ENCODE data around the gene GNB5.
A peak's percentile ranks its signal among the peaks of the same experiment; 100 is the strongest.

Gene GNB5

GRCh38 chr15:52193791-52194190 is 2.6 kb upstream of the GNB5 start:
- no peaks in the 10 kb centered on the region for H3K79me2 ChIP-seq (ENCODE audit: control insufficient read depth, insufficient read depth, low read length)

GRCh38 chr15:52193321-52193720 is 2.1 kb upstream of the GNB5 start:
- Histone ChIP-seq H2BK15ac (replicated peaks; ENCODE audit: low read depth) (no peak overlapping the region), H3K4ac (ENCODE audit: low read depth, low read length) (no peak overlapping the region), H4K5ac (ENCODE audit: low read length) (no peak overlapping the region), H3K23ac (ENCODE audit: low read length) (no peak overlapping the region), H3K9ac (ENCODE audit: low read length) (no peak overlapping the region), H3K4me3 (ENCODE audit: low read length) (no peak overlapping the region), H3K18ac (ENCODE audit: low read length) (peak overlapping the region; percentile 39), H3K36me3 (ENCODE audit: control insufficient read depth, insufficient read depth, low read length) (no peaks in the 10 kb centered on the region), H3K27ac (ENCODE audit: low read depth, low read length) (no peak overlapping the region), H3K4me1 (ENCODE audit: control insufficient read depth, low read depth, low read length) (peaks cover 2% of the 10 kb centered on the region), H2BK120ac (ENCODE audit: low read depth, low read length) (peak overlapping the region; percentile 36), H2AK5ac (ENCODE audit: low read length) (no peak overlapping the region), H3K56ac (ENCODE audit: low read length) (no peak overlapping the region), H3K79me1 (ENCODE audit: low read length) (no peaks in the 10 kb centered on the region), H4K8ac (ENCODE audit: low read depth, low read length) (no peak overlapping the region), H3K4me2 (ENCODE audit: low read length) (no peak overlapping the region), H3K79me2 (ENCODE audit: control insufficient read depth, insufficient read depth, low read length) (no peaks in the 10 kb centered on the region), H2BK5ac (ENCODE audit: low read length) (no peak overlapping the region), H3K27me3 (ENCODE audit: insufficient read depth, low read length, poor library complexity) (no peaks in the 10 kb centered on the region)
- WGBS (ENCODE audit: extremely low coverage, insufficient coverage, low lambda C conversion rate) = no CpG with 5 or more reads among the region's 4 CpGs
- no peak for DNase-seq

More at GRCh38 chr15:52193791-52194190, 2.6 kb upstream of the GNB5 start:
- no peaks in the 10 kb centered on the region for H3K79me1 ChIP-seq (ENCODE audit: low read length)
- no peak overlapping the region for H2BK15ac ChIP-seq (replicated peaks; ENCODE audit: low read depth)
- DNase-seq = no peak
- no peak overlapping the region for H3K27ac ChIP-seq (ENCODE audit: low read depth, low read length)
- H3K23ac ChIP-seq (ENCODE audit: low read length) = no peak overlapping the region
- no peak overlapping the region for H3K4ac ChIP-seq (ENCODE audit: low read depth, low read length)
- peaks cover 2% of the 10 kb centered on the region for H3K4me1 ChIP-seq (ENCODE audit: control insufficient read depth, low read depth, low read length)
- H2BK5ac ChIP-seq (ENCODE audit: low read length) = no peak overlapping the region
- no peak overlapping the region for H4K5ac ChIP-seq (ENCODE audit: low read length)
- no peak overlapping the region for H3K56ac ChIP-seq (ENCODE audit: low read length)
- H2BK120ac ChIP-seq (ENCODE audit: low read depth, low read length) = no peak overlapping the region
- no peak overlapping the region for H3K4me3 ChIP-seq (ENCODE audit: low read length)
- H3K27me3 ChIP-seq (ENCODE audit: insufficient read depth, low read length, poor library complexity) = no peaks in the 10 kb centered on the region
- H3K18ac ChIP-seq (ENCODE audit: low read length) = no peak overlapping the region
- no peak overlapping the region for H2AK5ac ChIP-seq (ENCODE audit: low read length)
- H3K36me3 ChIP-seq (ENCODE audit: control insufficient read depth, insufficient read depth, low read length) = no peaks in the 10 kb centered on the region
- no peak overlapping the region for H3K4me2 ChIP-seq (ENCODE audit: low read length)
- no peak overlapping the region for H3K9ac ChIP-seq (ENCODE audit: low read length)
- no CpG with 5 or more reads among the region's 1 CpG for WGBS (ENCODE audit: extremely low coverage, insufficient coverage, low lambda C conversion rate)
- H4K8ac ChIP-seq (ENCODE audit: low read depth, low read length) = no peak overlapping the region

DNA sequence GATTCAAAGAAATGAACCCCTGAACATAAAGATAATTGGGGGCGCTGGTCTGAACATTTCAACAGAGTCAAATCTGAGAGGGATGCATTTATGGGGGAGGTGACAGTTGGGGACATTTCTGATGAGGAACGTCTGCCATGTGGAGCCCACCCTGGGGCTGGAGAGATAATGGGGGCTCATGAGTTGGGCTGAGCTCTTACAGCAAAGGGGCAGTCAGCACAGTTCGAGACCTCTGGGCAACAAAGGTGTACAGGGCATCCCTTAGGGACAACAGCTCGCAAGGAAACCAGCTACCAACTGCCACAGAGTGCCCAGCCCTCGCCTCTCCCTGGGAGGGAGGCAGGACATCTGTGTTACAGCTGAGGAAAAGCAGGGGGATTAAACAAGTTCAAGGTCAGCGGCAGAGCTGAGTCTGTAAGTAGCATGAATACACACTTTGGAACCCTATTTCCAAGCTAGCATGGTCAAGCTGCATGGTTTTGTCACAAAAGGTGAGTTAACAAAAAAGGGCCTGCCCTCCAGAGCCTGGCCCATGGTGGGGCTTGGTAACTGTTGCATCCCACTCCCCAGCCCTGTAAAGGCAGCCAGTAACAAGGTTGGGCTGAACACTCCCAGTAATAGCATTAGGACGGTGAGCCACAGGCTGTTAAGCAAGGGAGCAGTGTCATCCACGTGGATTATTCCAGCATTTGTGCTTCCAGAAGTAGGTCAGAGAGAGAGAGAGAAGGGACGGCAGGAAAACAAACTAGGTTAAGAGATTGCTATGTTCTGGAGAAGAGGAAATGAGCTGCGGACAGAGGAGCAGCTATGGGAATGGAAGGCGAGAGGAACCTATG is 4.3 kb downstream of the GNB5 start:
- no CpG with 5 or more reads among the region's 11 CpGs for WGBS (ENCODE audit: extremely low coverage, insufficient coverage, low lambda C conversion rate)

GRCh38 chr15:52185151-52185561 is 6.0 kb downstream of the GNB5 start:
- Histone ChIP-seq H3K79me1 (ENCODE audit: low read length) (no peaks in the 10 kb centered on the region), H3K4ac (ENCODE audit: low read depth, low read length) (no peak overlapping the region), H3K4me1 (ENCODE audit: control insufficient read depth, low read depth, low read length) (no peaks in the 10 kb centered on the region), H4K5ac (ENCODE audit: low read length) (no peak overlapping the region), H3K18ac (ENCODE audit: low read length) (no peak overlapping the region), H3K4me2 (ENCODE audit: low read length) (no peak overlapping the region), H3K23ac (ENCODE audit: low read length) (no peak overlapping the region), H4K8ac (ENCODE audit: low read depth, low read length) (no peak overlapping the region), H3K56ac (ENCODE audit: low read length) (no peak overlapping the region), H3K36me3 (ENCODE audit: control insufficient read depth, insufficient read depth, low read length) (no peaks in the 10 kb centered on the region), H3K79me2 (ENCODE audit: control insufficient read depth, insufficient read depth, low read length) (no peaks in the 10 kb centered on the region), H2BK15ac (replicated peaks; ENCODE audit: low read depth) (no peak overlapping the region), H2AK5ac (ENCODE audit: low read length) (no peak overlapping the region), H3K4me3 (ENCODE audit: low read length) (no peak overlapping the region), H3K27me3 (ENCODE audit: insufficient read depth, low read length, poor library complexity) (no peaks in the 10 kb centered on the region), H3K27ac (ENCODE audit: low read depth, low read length) (no peak overlapping the region), H2BK120ac (ENCODE audit: low read depth, low read length) (no peak overlapping the region), H2BK5ac (ENCODE audit: low read length) (no peak overlapping the region), H3K9ac (ENCODE audit: low read length) (no peak overlapping the region)
- WGBS (ENCODE audit: extremely low coverage, insufficient coverage, low lambda C conversion rate) = no CpG with 5 or more reads among the region's 7 CpGs
- no peak for DNase-seq

More for the DNA sequence above, 4.3 kb downstream of the GNB5 start:
- Histone ChIP-seq H3K23ac (ENCODE audit: low read length) (no peak overlapping the region), H3K27me3 (ENCODE audit: insufficient read depth, low read length, poor library complexity) (no peaks in the 10 kb centered on the region), H3K4me1 (ENCODE audit: control insufficient read depth, low read depth, low read length) (peaks cover 2% of the 10 kb centered on the region), H3K9ac (ENCODE audit: low read length) (no peak overlapping the region), H3K56ac (ENCODE audit: low read length) (no peak overlapping the region), H3K27ac (ENCODE audit: low read depth, low read length) (no peak overlapping the region), H2BK15ac (replicated peaks; ENCODE audit: low read depth) (no peak overlapping the region), H3K4ac (ENCODE audit: low read depth, low read length) (no peak overlapping the region), H2BK120ac (ENCODE audit: low read depth, low read length) (no peak overlapping the region), H2BK5ac (ENCODE audit: low read length) (no peak overlapping the region), H4K5ac (ENCODE audit: low read length) (no peak overlapping the region), H3K18ac (ENCODE audit: low read length) (no peak overlapping the region), H3K79me1 (ENCODE audit: low read length) (no peaks in the 10 kb centered on the region), H4K8ac (ENCODE audit: low read depth, low read length) (no peak overlapping the region), H3K36me3 (ENCODE audit: control insufficient read depth, insufficient read depth, low read length) (no peaks in the 10 kb centered on the region), H2AK5ac (ENCODE audit: low read length) (no peak overlapping the region), H3K79me2 (ENCODE audit: control insufficient read depth, insufficient read depth, low read length) (no peaks in the 10 kb centered on the region), H3K4me2 (ENCODE audit: low read length) (no peak overlapping the region), H3K4me3 (ENCODE audit: low read length) (no peak overlapping the region)
- peak; percentile 26 for DNase-seq

DNA sequence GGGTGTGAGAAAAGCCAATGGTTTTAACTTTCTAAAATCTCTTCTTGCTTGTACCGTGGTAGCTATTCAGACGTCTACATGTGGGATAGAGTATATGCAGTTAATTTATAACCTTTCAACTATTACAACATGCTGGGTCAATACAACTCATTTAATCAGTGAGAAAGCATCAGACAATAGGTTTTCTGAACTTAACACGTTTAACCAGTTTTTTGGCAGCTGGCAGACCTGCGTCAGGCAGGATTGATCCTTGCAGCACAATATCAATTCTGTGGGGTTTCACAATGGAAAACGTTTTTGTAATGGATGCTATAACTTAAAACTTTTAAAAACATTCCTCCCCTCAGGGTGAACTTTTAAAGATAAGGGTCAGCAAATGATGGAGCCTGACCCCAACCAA is 6.5 kb downstream of the GNB5 start:
- H3K79me2 ChIP-seq (ENCODE audit: control insufficient read depth, insufficient read depth, low read length) = no peaks in the 10 kb centered on the region
- no peak overlapping the region for H3K9ac ChIP-seq (ENCODE audit: low read length)
- H3K27ac ChIP-seq (ENCODE audit: low read depth, low read length) = no peak overlapping the region
- H2BK15ac ChIP-seq (replicated peaks; ENCODE audit: low read depth) = no peak overlapping the region
- no peak overlapping the region for H2AK5ac ChIP-seq (ENCODE audit: low read length)
- H2BK5ac ChIP-seq (ENCODE audit: low read length) = no peak overlapping the region
- H2BK120ac ChIP-seq (ENCODE audit: low read depth, low read length) = no peak overlapping the region
- H3K4ac ChIP-seq (ENCODE audit: low read depth, low read length) = no peak overlapping the region
- H3K56ac ChIP-seq (ENCODE audit: low read length) = no peak overlapping the region
- no peak overlapping the region for H3K4me2 ChIP-seq (ENCODE audit: low read length)
- H3K36me3 ChIP-seq (ENCODE audit: control insufficient read depth, insufficient read depth, low read length) = no peaks in the 10 kb centered on the region
- no peak overlapping the region for H4K8ac ChIP-seq (ENCODE audit: low read depth, low read length)
- no peaks in the 10 kb centered on the region for H3K27me3 ChIP-seq (ENCODE audit: insufficient read depth, low read length, poor library complexity)
- no peak overlapping the region for H3K23ac ChIP-seq (ENCODE audit: low read length)
- DNase-seq = no peak
- no peaks in the 10 kb centered on the region for H3K79me1 ChIP-seq (ENCODE audit: low read length)
- no peak overlapping the region for H3K18ac ChIP-seq (ENCODE audit: low read length)
- no peak overlapping the region for H3K4me3 ChIP-seq (ENCODE audit: low read length)
- H4K5ac ChIP-seq (ENCODE audit: low read length) = no peak overlapping the region
- H3K4me1 ChIP-seq (ENCODE audit: control insufficient read depth, low read depth, low read length) = no peaks in the 10 kb centered on the region
- no CpG with 5 or more reads among the region's 5 CpGs for WGBS (ENCODE audit: extremely low coverage, insufficient coverage, low lambda C conversion rate)

Data from mesendoderm (in vitro differentiated cells).